Neural cell (in vitro differentiated cells): ENCODE data around the gene PIWIL1.

ENCODE experiments used
- CTCF ChIP-seq: fragments of 450-650 bp; IDR thresholded peaks from 2 replicates; pipeline ENCODE4 v1.5.1; 2014; ENCODE audit warnings: antibody characterized with exemption, mild to moderate bottlenecking, moderate library complexity; ENCODE audit not compliant: poor library complexity, severe bottlenecking
- MXI1 ChIP-seq: fragments of 450-650 bp; conservative IDR thresholded peaks from 2 replicates; pipeline ENCODE4 v1.6.1; 2014; ENCODE audit warnings: antibody characterized with exemption, mild to moderate bottlenecking; ENCODE audit not compliant: poor library complexity, severe bottlenecking
- RAD21 ChIP-seq: fragments of 450-650 bp; conservative IDR thresholded peaks from 2 replicates; pipeline ENCODE4 v1.6.1; 2014; ENCODE audit warnings: antibody characterized with exemption, mild to moderate bottlenecking, moderate library complexity
- TAF1 ChIP-seq: IDR thresholded peaks from 2 replicates; pipeline ENCODE4 v1.6.1; 2012; ENCODE audit warnings: low read depth

GRCh38 chr12:130369816-130370215 lies 32.1 kb downstream of the PIWIL1 start:
- TF ChIP-seq RAD21 = no peak
- no peak for TF ChIP-seq TAF1
- TF ChIP-seq MXI1 = no peak
- no peak for TF ChIP-seq CTCF
